Stimulated activated CD4-positive, alpha-beta T cell treated with anti-CD3 and anti-CD28 coated beads, Interleukin-2, amount 100 ng/mL, for 48 hours (primary cell): Measurements from ENCODE around the gene PTGFRN.

ENCODE experiments used
- DNase-seq, 2 donors: peaks; one replicate each; pipeline ENCODE4 v3.0.0-alpha.2; 2020

PTGFRN gene

DNA sequence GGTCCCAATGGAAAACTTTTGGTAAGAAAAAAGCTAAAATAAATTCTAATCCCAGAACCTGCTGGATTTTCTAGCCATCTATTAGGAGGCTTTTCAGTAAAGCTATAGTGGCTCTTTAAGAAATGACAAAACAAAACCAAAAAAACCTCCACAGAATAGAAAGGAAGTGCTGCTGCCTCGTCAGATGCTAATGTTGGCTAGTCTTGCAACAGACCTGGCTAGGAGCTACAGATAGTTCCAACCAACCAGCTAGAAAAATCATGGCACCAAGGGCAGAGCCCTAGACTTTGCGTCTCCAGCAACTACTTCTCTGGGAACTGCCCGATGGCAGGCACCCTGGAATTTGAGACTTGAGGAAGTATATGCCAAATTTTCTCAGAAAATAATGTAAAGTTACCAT, 99.4 kb downstream of the PTGFRN start:
- no peak for DNase-seq

DNA sequence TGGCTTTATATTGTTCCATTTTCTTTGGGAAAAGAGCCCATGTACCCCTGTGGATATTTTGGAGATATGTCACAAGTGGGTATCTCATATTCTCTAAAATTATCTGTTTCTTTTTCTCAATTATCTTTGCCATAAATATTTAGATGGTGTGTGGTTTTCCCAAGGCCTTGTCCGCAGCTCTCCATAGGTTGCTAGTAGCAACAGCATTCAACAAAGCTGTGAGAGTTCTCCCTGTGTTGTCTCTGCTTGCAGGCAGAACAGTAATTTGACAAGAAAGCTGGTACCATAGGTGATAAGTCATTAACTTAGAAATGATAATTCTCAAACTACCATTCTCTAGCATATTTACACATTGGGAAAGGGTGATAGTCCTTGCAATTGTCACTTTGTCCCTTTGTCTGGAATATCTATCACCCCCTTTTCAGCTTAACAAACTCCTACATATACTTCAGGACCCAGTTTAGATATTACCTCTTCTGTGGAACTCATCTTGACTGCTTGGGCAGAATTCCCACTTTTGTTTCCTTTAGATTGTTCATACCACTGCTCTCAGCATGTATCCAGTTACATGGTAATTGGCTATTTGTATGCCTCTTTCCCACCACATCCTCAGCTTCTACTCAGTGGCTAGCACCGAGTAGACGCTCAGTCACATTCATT, 100.7 kb downstream of the PTGFRN start:
- no peak for DNase-seq

GRCh38 chr1:117011334-117011733, 101.6 kb downstream of the PTGFRN start:
- DNase-seq: no peak

DNA sequence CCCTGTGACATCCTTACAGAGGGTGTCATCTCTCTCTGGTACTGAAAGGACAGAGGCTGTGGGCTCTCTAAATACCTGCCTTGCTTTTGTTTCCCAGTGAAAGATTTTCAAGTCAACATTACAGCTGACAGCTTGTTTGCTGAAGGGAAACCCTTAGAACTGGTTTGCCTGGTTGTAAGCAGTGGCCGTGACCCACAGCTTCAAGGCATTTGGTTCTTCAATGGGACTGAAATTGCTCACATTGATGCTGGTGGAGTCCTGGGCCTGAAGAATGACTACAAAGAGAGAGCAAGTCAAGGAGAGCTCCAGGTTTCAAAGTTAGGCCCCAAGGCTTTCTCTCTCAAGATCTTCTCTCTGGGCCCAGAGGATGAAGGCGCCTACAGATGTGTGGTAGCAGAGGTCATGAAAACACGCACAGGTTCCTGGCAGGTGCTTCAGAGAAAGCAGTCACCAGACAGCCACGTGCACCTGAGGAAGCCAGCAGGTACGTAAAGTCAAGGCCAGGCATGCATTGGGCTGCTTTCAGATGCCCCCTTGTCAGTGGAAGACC, 103.7 kb downstream of the PTGFRN start:
- no peak for DNase-seq

GRCh38 chr1:117014209-117014608, 104.5 kb downstream of the PTGFRN start:
- no peak for DNase-seq

DNA sequence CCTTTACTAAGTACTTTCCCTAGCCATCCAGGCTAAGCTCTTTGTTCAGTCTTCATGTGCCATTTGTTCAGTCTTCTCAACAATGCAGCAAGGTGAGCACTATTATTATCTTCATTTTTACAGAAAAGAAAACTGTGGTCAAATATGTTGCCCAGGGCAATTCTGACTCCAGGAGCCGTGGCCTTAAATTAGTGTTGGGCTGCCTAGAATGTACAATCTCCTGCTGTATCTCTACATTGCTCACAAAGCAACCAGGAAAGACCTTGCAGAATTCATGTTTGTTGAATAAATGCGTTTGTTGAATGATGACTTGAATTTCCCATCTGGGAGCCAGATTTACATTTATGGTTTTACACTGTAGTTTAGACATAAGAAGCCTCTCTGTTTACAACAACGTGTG, 106.0 kb downstream of the PTGFRN start:
- no peak for DNase-seq

- no peak for DNase-seq
These were observed 107.3 kb downstream of the PTGFRN start for GRCh38 chr1:117017062-117017461.

- DNase-seq: no peak
These were observed 107.9 kb downstream of the PTGFRN start for GRCh38 chr1:117017648-117018047.

GRCh38 chr1:117020526-117021156, 110.9 kb downstream of the PTGFRN start:
- DNase-seq: no peak

- no peak for DNase-seq
These were observed 112.4 kb downstream of the PTGFRN start for GRCh38 chr1:117022114-117022513.

- DNase-seq: no peak
These were observed 115.9 kb downstream of the PTGFRN start for GRCh38 chr1:117025568-117025967.

DNA sequence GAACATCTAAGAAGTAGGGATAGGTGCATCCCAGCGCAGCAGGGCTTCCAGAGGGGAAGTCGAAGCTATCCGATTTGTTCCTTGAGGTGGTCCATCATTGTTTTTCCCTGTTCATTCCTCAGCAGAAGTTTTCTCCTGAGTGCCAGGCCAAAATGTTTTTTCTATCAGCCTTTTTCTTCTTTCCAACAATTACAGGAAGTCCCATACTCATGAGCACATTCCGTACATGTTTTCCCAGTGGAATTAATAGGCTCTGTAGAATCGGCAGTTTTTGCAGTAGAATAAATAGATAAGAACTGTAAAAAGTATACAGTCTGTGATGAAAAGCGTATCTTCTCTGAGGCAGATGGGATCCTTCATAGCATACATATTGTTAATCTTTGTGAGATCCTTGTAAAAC, 116.6 kb downstream of the PTGFRN start:
- DNase-seq: no peak

DNA sequence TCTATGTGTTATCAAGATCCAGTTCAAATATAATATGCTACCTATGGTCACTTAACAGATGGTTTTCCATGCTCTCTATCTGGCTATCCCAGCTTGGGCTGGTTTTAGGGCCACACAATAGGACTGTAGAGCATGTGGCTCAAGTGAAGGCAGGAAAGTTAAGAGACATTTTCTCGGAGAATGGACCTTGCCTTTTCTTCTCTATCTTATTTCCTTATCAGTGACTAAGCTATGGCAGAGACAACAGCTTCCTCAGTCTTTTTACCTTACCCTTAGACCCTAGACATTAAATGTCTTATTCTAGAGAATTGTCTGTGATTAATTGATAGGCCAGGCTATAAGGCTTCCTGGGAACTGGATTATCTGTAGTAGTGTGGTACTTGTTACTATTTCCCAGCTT, 120.0 kb downstream of the PTGFRN start:
- no peak for DNase-seq

- DNase-seq: no peak
These were observed 120.7 kb downstream of the PTGFRN start for GRCh38 chr1:117030271-117030877.

DNA sequence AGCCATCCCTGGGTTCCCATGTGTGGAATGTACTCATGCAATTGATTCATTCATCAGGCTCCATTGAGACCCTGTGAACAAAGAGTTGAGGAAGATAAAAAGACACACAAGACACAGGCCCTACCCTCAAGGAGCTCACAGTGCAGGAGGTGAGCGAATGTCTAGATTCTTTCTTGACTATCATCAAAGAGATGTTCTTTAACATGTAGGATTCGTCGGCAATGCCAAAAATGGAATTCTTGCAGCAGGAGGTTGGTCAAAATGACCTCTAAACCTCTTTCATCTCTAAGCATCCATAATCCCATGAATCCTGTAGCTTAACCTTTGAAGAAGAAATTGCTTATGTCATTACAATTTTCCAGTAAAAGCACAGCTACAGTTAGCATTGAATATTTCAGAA, 122.5 kb downstream of the PTGFRN start:
- no peak for DNase-seq

DNA sequence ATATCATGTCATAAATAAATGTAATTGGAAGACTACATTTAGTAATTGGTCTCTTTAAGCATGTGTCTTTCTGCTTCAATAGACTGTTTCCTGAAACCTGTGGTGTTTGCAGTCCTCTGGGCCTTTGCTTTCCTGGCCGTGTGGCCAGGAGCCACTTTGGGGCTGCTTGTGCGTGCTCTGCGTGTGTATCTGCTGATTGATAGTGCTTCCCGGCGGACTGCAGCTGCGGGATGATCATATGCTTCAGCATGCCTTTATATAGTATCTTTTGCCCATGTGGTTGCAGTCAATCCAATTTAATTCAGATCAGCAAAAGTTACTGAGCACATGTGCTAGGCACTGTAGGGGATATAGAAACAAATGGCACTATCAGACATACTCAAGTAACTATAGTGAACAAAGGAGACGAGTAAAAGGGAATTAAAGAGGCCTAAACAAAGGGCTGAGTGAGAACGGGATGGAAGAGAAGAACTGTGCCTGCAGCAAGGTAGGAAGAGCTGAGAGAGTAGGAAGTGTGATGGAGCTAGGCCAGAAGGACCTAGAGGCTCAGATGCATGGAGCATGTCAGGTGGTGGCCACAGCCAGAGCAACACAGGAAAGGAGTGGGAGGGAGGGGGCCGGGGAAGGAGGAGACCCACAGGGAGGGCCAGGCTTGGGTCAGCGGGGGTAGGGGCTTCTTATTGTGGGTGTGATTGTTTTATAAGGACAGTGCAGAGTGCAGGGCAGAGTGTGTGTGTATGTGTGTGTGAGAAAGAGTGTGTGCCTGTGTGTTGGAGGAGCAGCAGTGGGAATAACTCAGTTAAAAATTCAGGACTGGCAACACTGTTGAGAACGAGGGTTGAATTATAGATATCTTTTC, 123.2 kb downstream of the PTGFRN start:
- DNase-seq: no peak

- no peak for DNase-seq
These were observed 124.1 kb downstream of the PTGFRN start for GRCh38 chr1:117033772-117034171.

GRCh38 chr1:117034791-117035290, 125.1 kb downstream of the PTGFRN start:
- DNase-seq: no peak

GRCh38 chr1:117036018-117036461, 126.3 kb downstream of the PTGFRN start:
- no peak for DNase-seq

- no peak for DNase-seq
These were observed 128.1 kb downstream of the PTGFRN start for GRCh38 chr1:117037802-117038201.

GRCh38 chr1:117038236-117038635, 128.5 kb downstream of the PTGFRN start:
- DNase-seq: no peak
